H1 (cell line): ENCODE results near the gene SKP1. TPM values are rescaled to one million over a fixed set of nuclear protein-coding genes. Genes with fewer than 3 reads are reported as not detected.

ENCODE experiments used
- GTF2F1 ChIP-seq: IDR thresholded peaks from 2 replicates; pipeline ENCODE4 v1.6.1; 2012; ENCODE audit warnings: low read depth, low read length, improper control_type of control experiment, borderline replicate concordance
- HDAC2 ChIP-seq, 2 experiments: fragments of 300-600 bp in 1 of 2; sonication (generic) in 1 of 2; IDR thresholded peaks; 2 replicates each; pipeline ENCODE4 v1.6.1; 2011 to 2012; ENCODE audit warnings: low read depth in 2 of 2, low read length in 2 of 2, mild to moderate bottlenecking in 2 of 2, moderate library complexity in 2 of 2, borderline replicate concordance in 1 of 2, inconsistent platforms in 1 of 2
- HDAC6 ChIP-seq: IDR thresholded peaks from one replicate; pipeline ENCODE4 v1.7.1; 2012; ENCODE audit warnings: low read depth, mild to moderate bottlenecking, inconsistent platforms, low read length, moderate library complexity
- RBBP5 ChIP-seq: IDR thresholded peaks from 2 replicates; pipeline ENCODE4 v1.7.1; 2012; ENCODE audit warnings: low read depth, mild to moderate bottlenecking, inconsistent platforms, low read length, moderate library complexity, borderline replicate concordance
- SAP30 ChIP-seq: fragments of 300-600 bp; sonication (generic); IDR thresholded peaks from 2 replicates; pipeline ENCODE4 v1.7.1; 2012; ENCODE audit warnings: low read length, moderate library complexity, mild to moderate bottlenecking, inconsistent platforms; ENCODE audit not compliant: insufficient read depth, insufficient replicate concordance
- polyA plus RNA-seq, 7 experiments: library from polyadenylated mRNA; depleted of rRNA in 3 of 7; stranded (reverse) in 5 of 7; unstranded in 2 of 7; fragments of >200 nt in 5 of 7; fragments of 200-250 nt in 2 of 7; gene quantifications; 1 replicate in 5 of 7; 2 replicates in 1 of 7; 4 replicates in 1 of 7; pipeline versions ENCODE4 v1.2.1 to v1.2.3, GENCODE V29; 2011 to 2013; ENCODE audit warnings: missing spikeins in 2 of 7, mixed read lengths in 2 of 7
- total RNA-seq: library from RNA; stranded (reverse); fragmentation: NEBNext Ultra II Directional; extraction: Animal tissue kit (Norgen Biotek cat#: 25700); gene quantifications from 2 replicates; pipeline ENCODE4 v1.2.1, GENCODE V29; 2021
- TF ChIP-seq, protein P1 (sequence below): fragments of 300-600 bp; sonication (generic); IDR thresholded peaks from 2 replicates; pipeline ENCODE4 v1.7.1; 2012; ENCODE audit warnings: low read length, moderate library complexity, mild to moderate bottlenecking, inconsistent platforms; ENCODE audit not compliant: insufficient replicate concordance

The SKP1 gene
- total and polyA plus RNA-seq, 2 of the 8 experiments (the other 6 are each of a cell fraction or from before 2014, with no cell fraction given): 163 to 332 TPM

DNA sequence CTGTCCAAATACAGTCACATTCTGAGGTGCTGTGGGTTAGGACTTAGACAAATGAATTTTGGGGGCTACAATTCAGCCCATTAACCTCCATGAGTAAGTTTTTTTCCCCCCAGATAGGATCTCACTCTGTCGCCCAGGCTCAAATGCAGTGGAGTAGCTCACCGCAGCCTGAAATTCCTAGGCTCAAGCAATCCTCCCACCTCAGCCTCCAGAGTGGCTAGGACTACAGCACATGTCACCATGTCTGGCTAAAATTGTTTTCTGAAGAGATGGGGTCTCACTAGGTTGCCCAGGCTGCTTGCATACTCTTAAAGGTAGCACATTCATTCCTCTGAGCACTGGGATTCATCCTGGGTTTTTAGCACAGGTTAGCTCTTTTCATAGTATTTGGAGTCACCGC lies 26.9 kb upstream of the SKP1 start (continued):
- TF ChIP-seq HDAC2 (IDR thresholded peaks at IDR 0.05; ENCODE audit: borderline replicate concordance in 1 of 2, low read depth in 2 of 2, low read length in 2 of 2) (no peak), SAP30 (no peak), RBBP5 (no peak), HDAC6 (no peak), GTF2F1 (no peak)
- TF ChIP-seq, protein P1, sequence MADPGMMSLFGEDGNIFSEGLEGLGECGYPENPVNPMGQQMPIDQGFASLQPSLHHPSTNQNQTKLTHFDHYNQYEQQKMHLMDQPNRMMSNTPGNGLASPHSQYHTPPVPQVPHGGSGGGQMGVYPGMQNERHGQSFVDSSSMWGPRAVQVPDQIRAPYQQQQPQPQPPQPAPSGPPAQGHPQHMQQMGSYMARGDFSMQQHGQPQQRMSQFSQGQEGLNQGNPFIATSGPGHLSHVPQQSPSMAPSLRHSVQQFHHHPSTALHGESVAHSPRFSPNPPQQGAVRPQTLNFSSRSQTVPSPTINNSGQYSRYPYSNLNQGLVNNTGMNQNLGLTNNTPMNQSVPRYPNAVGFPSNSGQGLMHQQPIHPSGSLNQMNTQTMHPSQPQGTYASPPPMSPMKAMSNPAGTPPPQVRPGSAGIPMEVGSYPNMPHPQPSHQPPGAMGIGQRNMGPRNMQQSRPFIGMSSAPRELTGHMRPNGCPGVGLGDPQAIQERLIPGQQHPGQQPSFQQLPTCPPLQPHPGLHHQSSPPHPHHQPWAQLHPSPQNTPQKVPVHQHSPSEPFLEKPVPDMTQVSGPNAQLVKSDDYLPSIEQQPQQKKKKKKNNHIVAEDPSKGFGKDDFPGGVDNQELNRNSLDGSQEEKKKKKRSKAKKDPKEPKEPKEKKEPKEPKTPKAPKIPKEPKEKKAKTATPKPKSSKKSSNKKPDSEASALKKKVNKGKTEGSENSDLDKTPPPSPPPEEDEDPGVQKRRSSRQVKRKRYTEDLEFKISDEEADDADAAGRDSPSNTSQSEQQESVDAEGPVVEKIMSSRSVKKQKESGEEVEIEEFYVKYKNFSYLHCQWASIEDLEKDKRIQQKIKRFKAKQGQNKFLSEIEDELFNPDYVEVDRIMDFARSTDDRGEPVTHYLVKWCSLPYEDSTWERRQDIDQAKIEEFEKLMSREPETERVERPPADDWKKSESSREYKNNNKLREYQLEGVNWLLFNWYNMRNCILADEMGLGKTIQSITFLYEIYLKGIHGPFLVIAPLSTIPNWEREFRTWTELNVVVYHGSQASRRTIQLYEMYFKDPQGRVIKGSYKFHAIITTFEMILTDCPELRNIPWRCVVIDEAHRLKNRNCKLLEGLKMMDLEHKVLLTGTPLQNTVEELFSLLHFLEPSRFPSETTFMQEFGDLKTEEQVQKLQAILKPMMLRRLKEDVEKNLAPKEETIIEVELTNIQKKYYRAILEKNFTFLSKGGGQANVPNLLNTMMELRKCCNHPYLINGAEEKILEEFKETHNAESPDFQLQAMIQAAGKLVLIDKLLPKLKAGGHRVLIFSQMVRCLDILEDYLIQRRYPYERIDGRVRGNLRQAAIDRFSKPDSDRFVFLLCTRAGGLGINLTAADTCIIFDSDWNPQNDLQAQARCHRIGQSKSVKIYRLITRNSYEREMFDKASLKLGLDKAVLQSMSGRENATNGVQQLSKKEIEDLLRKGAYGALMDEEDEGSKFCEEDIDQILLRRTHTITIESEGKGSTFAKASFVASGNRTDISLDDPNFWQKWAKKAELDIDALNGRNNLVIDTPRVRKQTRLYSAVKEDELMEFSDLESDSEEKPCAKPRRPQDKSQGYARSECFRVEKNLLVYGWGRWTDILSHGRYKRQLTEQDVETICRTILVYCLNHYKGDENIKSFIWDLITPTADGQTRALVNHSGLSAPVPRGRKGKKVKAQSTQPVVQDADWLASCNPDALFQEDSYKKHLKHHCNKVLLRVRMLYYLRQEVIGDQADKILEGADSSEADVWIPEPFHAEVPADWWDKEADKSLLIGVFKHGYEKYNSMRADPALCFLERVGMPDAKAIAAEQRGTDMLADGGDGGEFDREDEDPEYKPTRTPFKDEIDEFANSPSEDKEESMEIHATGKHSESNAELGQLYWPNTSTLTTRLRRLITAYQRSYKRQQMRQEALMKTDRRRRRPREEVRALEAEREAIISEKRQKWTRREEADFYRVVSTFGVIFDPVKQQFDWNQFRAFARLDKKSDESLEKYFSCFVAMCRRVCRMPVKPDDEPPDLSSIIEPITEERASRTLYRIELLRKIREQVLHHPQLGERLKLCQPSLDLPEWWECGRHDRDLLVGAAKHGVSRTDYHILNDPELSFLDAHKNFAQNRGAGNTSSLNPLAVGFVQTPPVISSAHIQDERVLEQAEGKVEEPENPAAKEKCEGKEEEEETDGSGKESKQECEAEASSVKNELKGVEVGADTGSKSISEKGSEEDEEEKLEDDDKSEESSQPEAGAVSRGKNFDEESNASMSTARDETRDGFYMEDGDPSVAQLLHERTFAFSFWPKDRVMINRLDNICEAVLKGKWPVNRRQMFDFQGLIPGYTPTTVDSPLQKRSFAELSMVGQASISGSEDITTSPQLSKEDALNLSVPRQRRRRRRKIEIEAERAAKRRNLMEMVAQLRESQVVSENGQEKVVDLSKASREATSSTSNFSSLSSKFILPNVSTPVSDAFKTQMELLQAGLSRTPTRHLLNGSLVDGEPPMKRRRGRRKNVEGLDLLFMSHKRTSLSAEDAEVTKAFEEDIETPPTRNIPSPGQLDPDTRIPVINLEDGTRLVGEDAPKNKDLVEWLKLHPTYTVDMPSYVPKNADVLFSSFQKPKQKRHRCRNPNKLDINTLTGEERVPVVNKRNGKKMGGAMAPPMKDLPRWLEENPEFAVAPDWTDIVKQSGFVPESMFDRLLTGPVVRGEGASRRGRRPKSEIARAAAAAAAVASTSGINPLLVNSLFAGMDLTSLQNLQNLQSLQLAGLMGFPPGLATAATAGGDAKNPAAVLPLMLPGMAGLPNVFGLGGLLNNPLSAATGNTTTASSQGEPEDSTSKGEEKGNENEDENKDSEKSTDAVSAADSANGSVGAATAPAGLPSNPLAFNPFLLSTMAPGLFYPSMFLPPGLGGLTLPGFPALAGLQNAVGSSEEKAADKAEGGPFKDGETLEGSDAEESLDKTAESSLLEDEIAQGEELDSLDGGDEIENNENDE: no peak
